EH (cell line): ENCODE results near the gene PRICKLE1.
A peak's percentile ranks its signal among the peaks of the same experiment; 100 is the strongest.

Experiments used
- DNase-seq: peaks from one replicate; pipeline ENCODE4 v3.0.0-alpha.2; 2015; ENCODE audit warnings: low read depth

Gene PRICKLE1

DNA sequence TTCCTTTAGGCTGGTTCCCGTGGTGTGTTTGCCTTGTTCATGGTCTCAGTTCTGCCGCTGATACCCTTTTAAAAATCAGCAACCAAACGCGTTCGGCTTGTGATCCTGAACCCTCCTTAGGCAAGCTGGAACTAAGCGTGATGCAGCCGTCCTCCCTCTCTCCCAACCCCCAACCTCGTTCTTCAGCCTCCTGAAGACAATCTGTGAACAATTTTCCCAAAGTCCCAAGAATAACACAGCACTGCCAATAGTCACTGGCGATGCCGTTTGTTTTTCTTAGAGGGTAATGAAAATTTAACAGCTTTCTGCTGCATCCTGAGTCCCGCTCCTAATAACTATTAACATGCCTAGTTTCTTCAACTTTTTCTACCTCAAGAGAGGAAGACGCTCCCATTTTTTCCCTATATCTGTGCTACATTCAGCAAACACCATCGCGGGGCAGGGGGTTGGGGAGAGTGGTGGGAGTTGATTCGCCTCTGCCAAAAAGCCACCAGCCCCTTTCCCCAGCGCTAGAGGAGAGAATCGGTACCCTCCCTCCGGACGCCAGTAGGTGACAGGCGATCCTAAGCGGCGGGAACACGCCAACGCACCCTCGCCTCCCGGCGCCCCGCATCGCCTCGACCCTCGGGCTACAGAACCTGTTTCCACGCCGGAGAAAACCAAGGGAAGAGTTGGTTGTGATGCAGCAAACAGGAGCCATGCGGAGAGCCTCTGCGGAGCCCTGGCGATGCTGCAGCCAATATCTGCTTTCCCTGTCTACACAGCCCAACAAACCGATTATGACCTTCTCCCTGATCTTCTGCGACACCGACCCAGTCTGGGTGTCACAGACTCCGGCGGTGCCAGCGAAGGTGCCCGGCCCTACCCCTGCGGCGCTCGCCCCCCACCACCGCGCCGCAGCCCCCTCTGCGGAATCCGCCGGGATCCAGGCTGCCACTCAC lies 752 bp downstream of the PRICKLE1 start:
- DNase-seq = peak; percentile 42

DNA sequence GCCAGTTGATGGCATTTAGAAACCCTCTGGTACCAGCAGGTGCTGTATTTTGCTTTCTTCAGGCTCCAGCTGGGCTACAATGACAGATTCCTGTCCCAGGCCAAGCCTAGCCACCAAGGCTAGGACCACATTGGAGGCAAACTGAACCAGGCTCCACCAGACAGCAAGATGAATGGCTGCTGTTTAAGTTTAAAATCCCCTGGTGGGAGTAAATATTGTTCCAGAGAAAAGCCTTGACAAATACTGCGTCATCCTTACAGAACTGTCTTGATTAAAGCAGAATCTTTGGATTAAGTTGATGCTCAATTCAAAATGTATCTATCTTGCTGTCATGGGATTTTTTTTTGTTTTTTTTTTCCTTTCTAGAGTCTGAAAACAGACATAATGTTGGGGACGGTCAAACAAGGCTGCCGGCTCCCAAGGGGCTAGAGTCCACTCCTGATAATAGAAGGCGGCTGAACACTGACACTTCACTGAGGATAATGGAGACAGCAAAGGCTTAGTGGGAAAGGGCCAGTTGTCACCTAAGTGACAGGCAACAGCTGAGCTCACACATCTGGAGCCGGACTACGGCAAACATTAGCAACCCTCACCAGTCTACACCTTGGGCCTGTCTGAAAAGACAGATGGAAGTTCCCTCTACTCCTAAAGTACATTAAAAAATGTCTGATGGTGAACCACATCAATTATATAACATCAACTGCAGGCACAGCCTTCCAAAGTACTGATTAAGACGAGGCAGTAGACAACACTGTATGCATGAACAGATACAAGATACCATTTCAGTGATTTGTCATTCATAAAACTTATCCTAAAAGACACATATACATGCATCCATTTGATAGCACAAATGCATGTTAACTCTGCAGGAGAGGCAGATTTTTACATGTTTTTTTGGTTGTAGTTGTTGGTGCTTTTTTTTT lies 1.7 kb downstream of the PRICKLE1 start:
- no peak for DNase-seq

- DNase-seq = no peak
Measured at GRCh38 chr12:42586268-42586667, 3.3 kb downstream of the PRICKLE1 start.

DNA sequence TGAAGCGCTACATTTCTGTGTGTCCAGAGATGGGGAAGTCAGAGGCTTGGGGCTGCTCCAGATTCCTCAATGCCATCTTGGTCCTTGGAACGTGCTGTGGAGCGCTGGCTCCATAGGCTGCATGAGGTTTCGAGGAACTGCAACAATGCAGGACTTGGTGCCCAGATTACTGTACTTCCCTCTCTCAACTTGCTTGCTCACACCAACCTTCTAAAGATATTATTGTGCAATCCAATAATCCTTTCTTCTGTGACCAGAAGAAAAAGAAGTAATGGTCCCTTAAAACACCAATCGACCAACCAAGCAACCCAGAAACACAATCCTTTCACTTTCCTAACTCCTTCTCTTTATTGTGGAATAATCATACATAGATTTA lies 3.7 kb downstream of the PRICKLE1 start:
- no peak for DNase-seq

DNA sequence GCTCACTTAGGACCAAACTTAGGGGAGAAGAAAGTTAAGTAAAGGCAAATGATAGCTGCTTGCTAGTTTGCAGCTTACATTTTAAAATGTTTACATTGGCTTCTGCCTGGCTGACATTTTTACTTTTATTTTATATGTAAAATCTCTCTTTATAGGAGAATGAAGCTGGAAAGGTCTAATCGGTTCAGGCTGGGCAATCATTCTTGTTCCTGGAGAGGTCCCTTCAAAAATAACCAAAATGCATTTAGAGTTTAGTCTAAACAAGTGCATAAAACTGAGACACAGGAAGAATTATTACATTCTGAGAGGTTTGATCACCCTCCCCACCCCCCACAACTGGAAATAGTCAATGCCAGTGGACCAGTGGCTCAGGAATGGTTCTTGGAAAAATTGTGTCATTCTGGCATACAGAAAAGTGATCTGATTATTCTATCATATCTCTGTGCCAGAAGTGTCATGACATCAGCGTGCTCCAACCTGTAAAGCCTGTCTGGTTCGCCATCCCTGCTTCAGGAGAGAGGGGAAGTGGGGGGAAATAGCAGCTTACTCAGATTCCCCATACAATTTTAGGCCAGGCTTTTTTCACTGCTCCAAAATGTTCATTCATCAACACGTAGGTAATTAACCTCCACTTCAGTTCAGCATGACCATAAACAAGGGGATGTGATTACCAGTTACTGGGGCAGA lies 4.2 kb downstream of the PRICKLE1 start:
- DNase-seq = no peak

- DNase-seq = no peak
Measured at GRCh38 chr12:42584651-42585111, 4.9 kb downstream of the PRICKLE1 start.

GRCh38 chr12:42583016-42583415 lies 6.5 kb downstream of the PRICKLE1 start:
- DNase-seq = no peak

- no peak for DNase-seq
Measured at GRCh38 chr12:42582498-42582897, 7.0 kb downstream of the PRICKLE1 start.

- DNase-seq = no peak
Measured at GRCh38 chr12:42582050-42582449, 7.5 kb downstream of the PRICKLE1 start.

DNA sequence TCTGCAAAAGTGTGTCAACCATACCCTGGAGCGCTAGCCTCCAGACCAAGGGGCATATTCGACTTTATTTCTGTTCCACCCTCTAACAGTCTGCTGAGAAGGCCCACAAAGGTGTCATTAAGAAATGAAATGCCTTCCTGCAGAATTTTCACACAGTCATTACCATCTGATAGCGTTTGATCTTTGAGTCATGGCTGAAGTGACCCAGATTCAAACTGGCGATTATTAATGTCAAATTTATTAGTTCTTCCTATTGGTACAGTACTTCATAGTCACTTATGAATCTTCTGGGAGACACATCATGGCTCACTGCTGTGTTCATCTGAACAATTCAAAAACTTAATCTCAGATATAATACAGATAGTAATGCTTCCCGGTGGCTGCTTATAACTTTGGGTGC lies 13.2 kb downstream of the PRICKLE1 start:
- no peak for DNase-seq

DNA sequence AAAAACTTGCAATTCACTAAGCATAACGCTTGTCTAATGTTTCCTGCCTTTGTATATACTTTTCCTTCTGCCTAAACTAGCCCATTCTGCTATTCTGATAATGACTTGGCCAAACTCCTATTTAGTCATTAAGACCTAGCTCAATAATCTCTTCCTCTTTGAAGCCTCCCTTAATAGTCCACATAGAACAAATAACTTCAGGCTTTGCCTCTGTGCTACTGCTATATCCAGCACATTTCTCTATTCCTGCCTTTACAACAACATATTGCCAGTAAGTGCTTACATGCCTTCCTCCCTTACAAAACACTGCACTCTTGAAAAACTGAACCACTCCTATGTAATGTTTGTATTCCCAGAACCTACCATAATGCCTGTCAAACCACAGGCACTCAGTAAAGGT lies 13.8 kb downstream of the PRICKLE1 start:
- no peak for DNase-seq

GRCh38 chr12:42574851-42575266 lies 14.7 kb downstream of the PRICKLE1 start:
- DNase-seq = no peak

DNA sequence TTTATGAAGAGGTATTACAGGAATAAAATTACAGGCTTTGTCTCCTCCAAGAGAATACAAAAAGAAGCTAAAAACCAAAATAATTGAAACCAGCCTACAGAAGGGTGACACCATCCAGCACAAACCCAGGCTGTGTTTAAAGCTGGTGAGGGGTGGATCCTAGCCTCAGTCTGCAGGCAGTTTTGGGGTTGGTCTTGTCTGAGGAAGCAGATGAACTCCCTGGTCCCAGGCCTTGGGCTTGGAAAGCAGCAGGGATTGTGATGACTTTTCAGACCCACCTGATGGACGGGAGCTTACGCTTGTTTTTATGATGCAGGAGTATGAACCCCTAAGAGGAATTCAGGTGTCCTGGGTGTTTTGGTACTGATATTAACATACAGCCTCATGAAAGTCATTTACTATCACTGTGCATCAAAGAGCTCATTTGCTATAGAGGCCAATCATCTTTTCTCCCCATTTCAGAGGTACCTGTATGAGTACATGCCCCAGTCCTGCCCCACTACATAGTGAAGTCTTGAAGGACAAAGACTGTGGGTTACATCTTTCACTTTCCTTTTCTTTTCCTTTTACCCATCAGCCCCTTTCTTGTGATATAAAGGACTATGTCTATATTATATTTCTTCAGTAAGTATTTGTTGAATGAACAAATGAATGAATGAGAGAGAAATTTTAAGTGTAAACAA lies 18.1 kb downstream of the PRICKLE1 start:
- DNase-seq = no peak

- DNase-seq = no peak
Measured at GRCh38 chr12:42570076-42570475, 19.5 kb downstream of the PRICKLE1 start.

DNA sequence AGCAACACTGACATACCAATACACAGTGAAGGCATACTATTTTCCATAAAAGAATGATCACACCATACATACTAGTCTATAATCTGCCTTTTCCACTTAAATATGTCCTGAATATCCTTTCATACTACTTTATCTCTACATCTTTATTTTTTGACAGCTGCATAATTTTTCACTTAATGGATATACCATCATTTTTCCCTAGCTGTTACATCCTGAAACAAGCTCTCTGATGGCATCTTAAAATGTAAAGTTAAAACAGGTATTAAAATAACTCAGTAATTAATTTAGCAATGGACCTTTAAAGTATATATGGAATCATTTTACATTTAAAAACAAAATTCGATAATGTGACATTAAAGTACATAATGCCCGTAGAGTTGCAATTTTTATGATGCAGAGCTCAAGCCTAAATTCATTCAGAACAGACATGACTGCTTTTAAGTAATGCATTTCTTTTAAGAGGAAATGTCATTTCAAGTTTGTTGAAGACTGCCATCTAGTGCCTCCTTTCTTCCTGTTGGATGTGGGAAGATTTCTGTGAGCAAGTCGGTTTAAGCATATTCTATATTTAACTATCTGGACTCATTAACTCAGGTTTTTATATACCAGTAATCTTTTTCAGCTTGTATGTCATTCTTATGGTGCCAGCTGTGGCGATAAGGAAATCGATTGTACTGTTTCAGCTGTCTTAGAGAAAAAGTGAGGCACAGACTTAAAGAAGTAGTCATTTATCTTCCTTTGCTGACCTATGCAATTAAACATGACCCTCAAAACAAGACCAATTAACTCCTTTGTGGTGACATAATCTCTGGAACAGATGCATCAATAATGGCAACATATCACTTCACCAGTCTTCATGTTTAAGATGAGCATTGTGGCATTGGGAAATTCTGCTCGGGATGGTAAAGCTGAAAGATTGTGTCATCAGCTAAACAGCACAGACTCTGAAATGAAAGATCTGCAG lies 20.3 kb downstream of the PRICKLE1 start:
- peak; percentile 69 for DNase-seq

GRCh38 chr12:42565633-42566032 lies 23.9 kb downstream of the PRICKLE1 start:
- DNase-seq = peak; percentile 11

DNA sequence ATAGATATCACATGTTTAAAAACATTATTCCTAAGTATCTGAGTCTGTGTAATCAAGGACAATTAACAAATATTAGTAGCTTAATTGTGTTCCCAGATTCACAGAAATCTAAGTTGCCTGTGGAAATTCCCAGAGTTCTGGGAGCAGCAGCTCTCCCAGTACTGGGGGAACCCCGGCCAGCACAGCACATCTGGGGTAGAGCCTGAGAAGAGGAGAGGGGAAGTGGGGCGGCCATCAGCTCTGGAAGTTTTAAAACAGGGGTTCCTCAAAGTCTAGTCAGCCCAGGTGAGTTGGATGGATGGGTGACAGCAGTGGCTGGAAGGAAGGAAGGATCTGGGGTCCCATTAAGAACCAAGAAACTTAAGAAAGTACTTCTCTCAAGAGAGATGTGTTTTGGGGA lies 24.6 kb downstream of the PRICKLE1 start:
- no peak for DNase-seq

DNA sequence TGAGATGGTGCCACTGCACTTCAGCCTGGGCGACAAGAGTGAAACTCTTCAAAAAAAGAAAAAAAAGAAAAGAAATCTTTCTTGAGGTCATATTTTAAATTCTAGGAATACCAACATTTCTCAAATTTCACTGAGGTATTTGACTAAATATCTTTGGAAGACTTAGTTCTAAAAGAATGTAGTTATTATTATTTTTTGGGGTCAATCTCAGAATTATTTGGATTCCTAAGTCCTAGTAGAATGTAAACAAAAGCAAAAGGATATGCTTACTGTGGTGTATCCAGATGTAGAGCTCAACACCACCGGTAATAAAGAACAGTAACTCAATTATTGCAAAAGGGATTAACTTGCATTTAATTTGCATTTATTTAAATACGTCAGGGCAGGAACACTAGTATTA lies 25.0 kb downstream of the PRICKLE1 start:
- peak; percentile 75 for DNase-seq

GRCh38 chr12:42560977-42561376 lies 28.6 kb downstream of the PRICKLE1 start:
- DNase-seq = no peak

DNA sequence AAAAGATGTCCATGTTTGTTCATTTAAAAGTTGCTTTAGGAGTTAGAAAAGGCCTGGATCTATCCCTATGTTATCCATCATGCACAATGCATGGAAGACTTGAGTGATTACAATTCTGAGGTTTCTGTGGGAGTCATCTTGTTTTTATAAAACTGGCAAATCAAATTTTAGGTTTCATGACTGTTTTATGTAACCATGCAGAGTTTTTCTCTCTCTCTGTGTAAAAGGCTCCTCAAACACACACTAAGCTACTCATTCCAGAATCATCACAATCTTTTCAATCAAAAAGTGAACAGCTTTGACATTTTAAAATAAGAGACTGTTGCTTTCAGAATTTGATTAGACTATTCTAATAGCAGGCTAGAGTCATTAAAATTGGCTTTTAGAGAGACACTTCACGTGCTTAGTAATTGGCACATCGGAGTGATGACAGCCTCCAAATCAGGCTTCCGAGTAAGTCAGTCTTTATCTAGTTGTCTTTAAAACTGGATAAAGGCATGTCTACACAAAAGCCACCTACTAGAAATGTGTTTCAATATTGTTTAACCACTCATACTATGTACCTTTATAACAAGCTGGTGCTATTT lies 31.9 kb downstream of the PRICKLE1 start:
- no peak for DNase-seq
